B cell (primary cell): Measurements from ENCODE around the gene TELO2. TPM values are rescaled to one million over a fixed set of nuclear protein-coding genes. Genes with fewer than 3 reads are reported as not detected.

Experiments
- ATAC-seq: fragments of 200-7000 bp; cut with Tn5 transposase; one replicate; pipeline ENCODE4 v1.10.0; 2021; ENCODE audit warnings: low read depth, mild to moderate bottlenecking, moderate number of reproducible peaks, moderate library complexity
- CTCF ChIA-PET: fragments of 350-600 bp; sonication (Branson Sonifier 250); formaldehyde crosslinking; loops from one replicate; lab custom pipeline; 2021; ENCODE audit warnings: antibody characterized with exemption, inconsistent platforms; lab: Charles Lee
- POLR2A ChIA-PET: fragments of 350-600 bp; sonication (Branson Sonifier 250); formaldehyde crosslinking; loops from one replicate; lab custom pipeline; 2021; ENCODE audit warnings: antibody characterized with exemption; lab: Charles Lee
- DNase-seq: peaks from one replicate; pipeline ENCODE4 v3.0.0; 2013
- H2AFZ ChIP-seq: 2 replicates; pipeline ENCODE4 v1.6.1; 2012; ENCODE audit warnings: mild to moderate bottlenecking, low read depth, low read length; ENCODE audit not compliant: insufficient read depth, poor library complexity, severe bottlenecking
- H3K27ac ChIP-seq, 2 donors: 1 replicate in 1 of 2; 2 replicates in 1 of 2; pipeline ENCODE4 v1.5.1; 2012 to 2013; ENCODE audit warnings: low read length in 2 of 2, mild to moderate bottlenecking in 2 of 2, moderate library complexity in 1 of 2
- H3K27me3 ChIP-seq, 4 experiments: fragments of 200-600 bp in 1 of 4; sonication (generic) in 1 of 4; replicated peaks in 1 of 4; 1 replicate in 2 of 4; 2 replicates in 2 of 4; pipeline versions ENCODE4 v1.6.1 to v1.7.0; 2013 to 2016; ENCODE audit warnings: low read length in 3 of 4, mild to moderate bottlenecking in 2 of 4, mixed read lengths in 1 of 4, moderate library complexity in 1 of 4; ENCODE audit not compliant: insufficient read depth in 4 of 4, control insufficient read depth in 3 of 4; ENCODE audit errors: control extremely low read depth in 1 of 4
- H3K36me3 ChIP-seq, 2 experiments: replicated peaks in 1 of 2; 1 replicate in 1 of 2; 2 replicates in 1 of 2; pipeline versions ENCODE4 v1.6.1 to v1.7.1; 2013; ENCODE audit warnings: low read length in 1 of 2; ENCODE audit not compliant: insufficient read depth in 2 of 2, control insufficient read depth in 1 of 2; ENCODE audit errors: control extremely low read depth in 1 of 2, extremely low read depth in 1 of 2
- H3K4me1 ChIP-seq, 2 donors: fragments of 200-600 bp in 1 of 2; sonication (generic) in 1 of 2; 1 replicate in 1 of 2; 2 replicates in 1 of 2; pipeline versions ENCODE4 v1.5.1 to v1.6.1; 2013 to 2017; ENCODE audit warnings: low read length in 2 of 2; ENCODE audit not compliant: control insufficient read depth in 2 of 2, insufficient read depth in 2 of 2
- H3K4me2 ChIP-seq: replicated peaks from 2 replicates; pipeline ENCODE3; 2012; ENCODE audit warnings: mild to moderate bottlenecking, low read depth, low read length; ENCODE audit not compliant: poor library complexity, severe bottlenecking
- H3K4me3 ChIP-seq, 5 experiments: fragments of 200-600 bp in 1 of 5; sonication (generic) in 1 of 5; 1 replicate in 3 of 5; 2 replicates in 2 of 5; pipeline versions ENCODE4 v1.5.1 to v1.7.0; 2011 to 2016; ENCODE audit warnings: low read length in 4 of 5, mild to moderate bottlenecking in 4 of 5, low read depth in 2 of 5, control low read depth in 1 of 5, moderate library complexity in 1 of 5; ENCODE audit not compliant: insufficient read depth in 1 of 5; ENCODE audit errors: control extremely low read depth in 1 of 5, extremely low read depth in 1 of 5
- H3K79me2 ChIP-seq: fragments of 200-600 bp; sonication (generic); one replicate; pipeline ENCODE4 v1.6.0; 2016; ENCODE audit warnings: low read length; ENCODE audit not compliant: control insufficient read depth, insufficient read depth
- H3K9ac ChIP-seq: fragments of 200-600 bp; sonication (generic); 2 replicates; pipeline ENCODE4 v1.6.1; 2017; ENCODE audit warnings: mild to moderate bottlenecking, low read length, moderate library complexity
- H3K9me3 ChIP-seq, 3 donors: one replicate each; pipeline versions ENCODE4 v1.6.1 to v1.7.1; 2013; ENCODE audit warnings: low read length in 2 of 3; ENCODE audit not compliant: control insufficient read depth in 2 of 3, insufficient read depth in 1 of 3; ENCODE audit errors: control extremely low read depth in 1 of 3
- H4K20me1 ChIP-seq: 2 replicates; pipeline ENCODE4 v1.6.0; 2012; ENCODE audit warnings: mild to moderate bottlenecking, low read length; ENCODE audit not compliant: insufficient read depth, control insufficient read depth, poor library complexity, severe bottlenecking
- H3K27ac Mint-ChIP-seq: one replicate; pipeline ENCODE4 v1.8.0; 2021; ENCODE audit warnings: mixed read lengths
- H3K27me3 Mint-ChIP-seq: one replicate; pipeline ENCODE4 v1.8.0; 2021; ENCODE audit warnings: mixed read lengths
- H3K4me1 Mint-ChIP-seq: one replicate; pipeline ENCODE4 v1.8.0; 2021; ENCODE audit warnings: mixed read lengths
- H3K4me3 Mint-ChIP-seq: one replicate; pipeline ENCODE4 v1.8.0; 2021; ENCODE audit warnings: mixed read lengths
- H3K9me3 Mint-ChIP-seq: one replicate; pipeline ENCODE4 v1.8.0; 2022; ENCODE audit warnings: mixed read lengths; ENCODE audit not compliant: insufficient read depth
- CTCF ChIP-seq: fragments of 200-600 bp; IDR thresholded peaks from one replicate; pipeline ENCODE4 v1.8.0; 2022; ENCODE audit warnings: antibody characterized with exemption, mild to moderate bottlenecking
- EZH2 ChIP-seq: IDR thresholded peaks from 2 replicates; pipeline ENCODE4 v1.6.1; 2012; ENCODE audit warnings: borderline replicate concordance, low read depth, mild to moderate bottlenecking, moderate library complexity, low read length; ENCODE audit not compliant: insufficient read depth, poor library complexity, severe bottlenecking
- WGBS: methylation state at CpG from one replicate; pipeline ENCODE4 v1.1.5; 2013; ENCODE audit warnings: missing lambda C conversion rate; ENCODE audit not compliant: insufficient coverage; 5-methylcytosine and 5-hydroxymethylcytosine counted together
- intact Hi-C: fragments of 100-400 bp; cut with micrococcal nuclease; formaldehyde crosslinking; loops from one replicate; pipeline ENCODE4 v1.10.0; 2022
- polyA plus RNA-seq: library from polyadenylated mRNA; depleted of rRNA; stranded (reverse); fragments of >200 nt; gene quantifications from 2 replicates; pipeline ENCODE4 v1.2.3, GENCODE V29; 2012
- total RNA-seq, 2 donors: library from RNA; stranded (reverse); fragments of 120-200 nt in 1 of 2; gene quantifications; 1 replicate in 1 of 2; 2 replicates in 1 of 2; pipeline versions ENCODE4 v1.2.3 to v1.2.4, GENCODE V29; 2013 to 2022

TELO2 gene
- total and polyA plus RNA-seq, 2 donors (not counting 1 experiment from before 2014, with no cell fraction given) = 81.9 to 136 TPM

GRCh38 chr16:1488619-1489018 is 4.5 kb upstream of the TELO2 start, which contains the start of gene PTX4:
PTX4 (minus strand) TSS chr16:1488944; CDS start chr16:1488909, 35 bp downstream.
- POLR2A ChIA-PET = no interaction called here
- H3K27me3 ChIP-seq = no peaks in the 10 kb centered on the region
- intact Hi-C loops = no loop called here
- no peak within 1 kb of the TSS for H3K27ac ChIP-seq
- no peak within 1 kb of the TSS for H3K4me3 ChIP-seq
- ATAC-seq (no peak), DNase-seq (no peak)
- no peaks in the 10 kb centered on the region for H3K9me3 ChIP-seq
- no peak within 1 kb of the TSS for H3K9ac ChIP-seq
- no peak within 1 kb of the TSS for H3K4me2 ChIP-seq
- Mint-ChIP-seq H3K9me3 (no peaks in the 10 kb centered on the region), H3K4me1 (peaks cover 11% of the 10 kb centered on the region), H3K4me3 (no peak within 1 kb of the TSS), H3K27me3 (no peaks in the 10 kb centered on the region), H3K27ac (peak within 1 kb of the TSS; percentile 17)
- peaks cover 16% of the 10 kb centered on the region for H3K79me2 ChIP-seq
- WGBS = 71% methylated on average over 19 of the region's 19 CpGs
- peak within 1 kb of the TSS; percentile 10 for H2AFZ ChIP-seq
- peaks cover 9 to 10% of the 10 kb centered on the region in 2 donors for H3K4me1 ChIP-seq
- no peak for TF ChIP-seq EZH2
- TF ChIP-seq CTCF = no peak
- H3K36me3 ChIP-seq = no peaks in the 10 kb centered on the region
- CTCF ChIA-PET = no interaction called here
- H4K20me1 ChIP-seq = peaks cover under 1% of the 10 kb centered on the region

GRCh38 chr16:1489077-1489476 is 4.1 kb upstream of the TELO2 start:
- no peak for ATAC-seq
- peaks cover 20% of the 10 kb centered on the region for H3K79me2 ChIP-seq
- no peaks in the 10 kb centered on the region for H3K36me3 ChIP-seq
- H2AFZ ChIP-seq = peak overlapping the region; percentile 10
- TF ChIP-seq CTCF = no peak
- no peak for TF ChIP-seq EZH2
- 100% methylated on average over 8 of the region's 12 CpGs for WGBS
- H3K9me3 ChIP-seq = no peaks in the 10 kb centered on the region
- intact Hi-C loops = no loop called here
- no peaks in the 10 kb centered on the region for H3K27me3 Mint-ChIP-seq
- H3K27ac ChIP-seq = no peak overlapping the region
- H3K27ac Mint-ChIP-seq = no peak overlapping the region
- ChIA-PET CTCF (no interaction called here), POLR2A (no interaction called here)
- no peak for DNase-seq
- H3K27me3 ChIP-seq = no peaks in the 10 kb centered on the region
- peaks cover 5% of the 10 kb centered on the region for H4K20me1 ChIP-seq
- H3K4me1 Mint-ChIP-seq = peaks cover 12% of the 10 kb centered on the region
- H3K4me2 ChIP-seq = no peak overlapping the region
- H3K4me3 ChIP-seq = no peak overlapping the region
- no peak overlapping the region for H3K9ac ChIP-seq
- peaks cover 11 to 15% of the 10 kb centered on the region in 2 donors for H3K4me1 ChIP-seq
- no peaks in the 10 kb centered on the region for H3K9me3 Mint-ChIP-seq
- H3K4me3 Mint-ChIP-seq = no peak overlapping the region
